Brain pericyte (primary cell): Measurements from ENCODE around the gene MAN2A1.
A peak's percentile ranks its signal among the peaks of the same experiment; 100 is the strongest.

Source experiments
- DNase-seq: peaks from one replicate; pipeline ENCODE4 v3.0.0-alpha.2; 2012; ENCODE audit warnings: low read depth, low spot score

Gene MAN2A1

DNA sequence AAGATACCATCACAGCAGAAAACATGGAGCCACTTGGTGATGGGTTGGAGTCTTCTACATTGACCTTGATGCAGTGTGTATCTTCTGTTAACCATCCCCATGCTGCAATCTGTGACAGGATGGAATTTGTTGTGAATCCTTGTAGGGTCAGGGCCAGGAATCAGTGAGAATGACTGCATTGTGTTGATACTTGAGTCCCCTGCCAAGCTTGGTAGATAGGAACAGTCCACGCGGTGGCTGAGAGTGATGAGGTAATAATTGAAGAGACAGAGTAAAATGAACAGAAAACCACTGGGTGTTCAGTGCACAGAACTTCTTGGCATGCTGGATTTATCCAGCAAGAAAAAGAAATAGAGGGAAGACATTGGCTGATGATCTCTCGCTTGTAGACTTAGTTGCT, 217.5 kb downstream of the MAN2A1 start:
- no peak for DNase-seq

GRCh38 chr5:109907731-109908130, 218.0 kb downstream of the MAN2A1 start:
- no peak for DNase-seq

DNA sequence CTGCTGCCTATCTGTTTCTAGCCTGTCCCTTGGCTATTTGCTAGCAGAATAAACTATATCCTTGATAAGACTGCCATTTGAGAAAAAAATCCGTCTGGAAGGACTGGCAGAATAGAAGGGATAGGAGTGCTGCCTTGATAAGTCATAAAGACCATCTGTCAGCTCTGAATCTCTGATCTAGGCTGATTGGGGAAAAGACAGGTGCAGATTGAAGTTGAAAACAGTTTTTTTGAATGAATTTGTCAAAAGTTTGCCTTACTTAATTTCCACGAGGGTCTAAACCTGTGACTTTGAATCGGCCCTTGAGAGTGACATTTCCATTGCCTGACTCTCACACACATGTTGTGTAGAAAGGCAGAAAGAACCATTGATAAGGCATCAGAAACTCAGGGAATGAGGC, 218.6 kb downstream of the MAN2A1 start:
- DNase-seq: no peak

DNA sequence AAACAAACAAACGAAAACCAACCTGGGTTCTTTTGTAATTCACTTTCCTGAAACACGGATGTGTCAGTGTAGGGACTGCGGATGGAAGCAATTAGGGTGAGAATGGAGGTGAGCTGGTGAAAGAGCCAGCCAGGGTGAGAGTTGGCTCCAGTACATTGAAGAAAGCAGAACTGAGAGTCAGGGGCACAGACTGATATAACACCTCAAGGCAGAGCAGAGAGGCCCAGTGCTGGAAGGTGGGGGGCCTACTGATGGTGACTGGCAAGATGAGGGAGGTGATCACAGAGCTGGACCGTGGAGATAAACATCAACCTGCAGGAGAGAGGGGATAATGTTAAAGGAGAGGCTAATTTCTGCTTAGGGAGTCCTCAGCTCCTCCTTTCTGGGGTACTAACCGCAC, 221.1 kb downstream of the MAN2A1 start:
- DNase-seq: no peak

DNA sequence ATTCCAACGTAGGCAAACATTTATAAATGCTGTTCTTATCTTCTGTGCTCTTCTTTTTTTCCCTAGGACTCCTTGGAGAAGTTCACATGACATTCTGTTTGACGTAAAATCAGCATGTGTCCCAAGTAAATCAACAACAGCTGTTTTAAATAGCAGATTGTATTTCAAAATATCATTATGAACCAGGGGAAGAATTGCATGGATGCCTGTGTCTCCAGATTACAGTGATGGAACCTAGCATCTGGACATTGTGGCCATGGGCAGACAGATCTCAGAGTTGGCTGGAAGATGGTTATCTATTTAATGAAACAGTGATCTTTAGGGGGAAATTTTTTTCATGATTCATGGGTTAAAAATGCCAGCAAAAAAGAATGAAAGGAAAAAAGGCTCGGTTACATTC, 222.0 kb downstream of the MAN2A1 start:
- peak; percentile 80 for DNase-seq

- no peak for DNase-seq
These were observed 225.2 kb downstream of the MAN2A1 start for GRCh38 chr5:109914906-109915305.

DNA sequence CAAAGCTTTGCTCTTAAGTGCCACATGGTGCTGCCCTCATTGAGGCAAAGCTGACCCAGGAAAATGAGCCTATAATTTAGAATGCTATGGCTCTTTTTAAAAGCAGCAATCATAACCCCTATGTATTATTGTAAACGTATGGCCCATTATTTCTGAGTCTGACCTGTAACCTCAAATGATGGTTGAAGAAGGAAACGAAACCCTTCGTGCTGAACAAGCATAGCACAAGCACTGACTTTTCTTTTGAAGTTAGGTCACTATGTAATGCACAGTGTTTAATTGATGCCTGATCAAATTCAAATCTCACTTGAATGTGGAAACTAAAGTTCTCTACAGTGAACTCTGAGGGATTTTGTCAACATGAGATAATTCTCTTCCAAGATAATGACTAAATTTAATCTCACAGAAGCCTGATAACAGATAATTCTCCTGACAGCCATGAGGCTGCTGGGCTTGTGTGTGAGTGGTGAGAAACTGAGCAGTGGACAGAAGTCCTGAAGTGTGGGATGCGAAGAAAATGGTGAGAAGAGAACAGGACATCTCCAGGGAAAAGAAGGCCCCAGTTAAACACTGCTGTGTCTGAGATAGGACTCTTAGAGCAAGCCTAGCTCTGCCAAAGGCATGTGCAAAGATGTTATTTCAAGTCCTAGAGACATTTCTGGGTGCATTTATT, 226.9 kb downstream of the MAN2A1 start:
- DNase-seq: no peak
